ENCODE measurements around the gene CAMK1G.

CAMK1G gene

GRCh38 chr1:209657918-209658317 lies 74.4 kb downstream of the CAMK1G start:
- DNase-seq (ENCODE audit: low read depth in 4 of 4, low spot score in 1 of 4): no peak

- DNase-seq (ENCODE audit: low read depth in 4 of 4, low spot score in 1 of 4): no peak
Observed at GRCh38 chr1:209659909-209660308, 76.4 kb downstream of the CAMK1G start.

GRCh38 chr1:209661071-209661470 lies 77.6 kb downstream of the CAMK1G start:
- no peak for DNase-seq (ENCODE audit: low read depth in 4 of 4, low spot score in 1 of 4)

GRCh38 chr1:209662879-209663327 lies 79.4 kb downstream of the CAMK1G start:
- no peak for DNase-seq (ENCODE audit: low read depth in 4 of 4, low spot score in 1 of 4)
